AG10803 (cell line): Measurements from ENCODE around the gene EVI5.

Experiments used
- DNase-seq: peaks from one replicate; pipeline ENCODE4 v3.0.0; 2010; ENCODE audit warnings: low read depth
- H3K4me3 ChIP-seq: 2 replicates; pipeline ENCODE4 v1.5.1; 2011; ENCODE audit warnings: mild to moderate bottlenecking, low read length, control low read depth
- CTCF ChIP-seq: conservative IDR thresholded peaks from 2 replicates; pipeline ENCODE4 v1.5.1; 2011; ENCODE audit warnings: mild to moderate bottlenecking, low read length, control low read depth, inconsistent platforms

Gene EVI5

GRCh38 chr1:92808381-92808780, 23.5 kb upstream of the EVI5 start:
- TF ChIP-seq CTCF: no peak
- H3K4me3 ChIP-seq: no peak overlapping the region
- DNase-seq: no peak

- H3K4me3 ChIP-seq: no peak overlapping the region
Measured at GRCh38 chr1:92805216-92805615, 20.3 kb upstream of the EVI5 start.

GRCh38 chr1:92804721-92805201, 19.9 kb upstream of the EVI5 start:
- peak; percentile 88 for DNase-seq
- no peak for TF ChIP-seq CTCF
- no peak overlapping the region; the same call in 1 of the 2 replicates for H3K4me3 ChIP-seq

More at GRCh38 chr1:92805216-92805615, 20.3 kb upstream of the EVI5 start:
- no peak for DNase-seq
- TF ChIP-seq CTCF: no peak

- no peak for DNase-seq
- no peak for TF ChIP-seq CTCF
- no peak overlapping the region for H3K4me3 ChIP-seq
Measured at GRCh38 chr1:92803140-92803887, 18.4 kb upstream of the EVI5 start.

GRCh38 chr1:92797961-92798360, 13.1 kb upstream of the EVI5 start:
- peak; percentile 58 for DNase-seq
- TF ChIP-seq CTCF: no peak
- H3K4me3 ChIP-seq: no peak overlapping the region

- TF ChIP-seq CTCF: no peak
- no peak for DNase-seq
- H3K4me3 ChIP-seq: no peak overlapping the region
Measured at GRCh38 chr1:92797297-92797696, 12.4 kb upstream of the EVI5 start.

GRCh38 chr1:92795166-92795565, 10.3 kb upstream of the EVI5 start:
- TF ChIP-seq CTCF: no peak
- DNase-seq: peak; percentile 48
- no peak overlapping the region for H3K4me3 ChIP-seq
